Measurements from ENCODE around the gene SDK1.

GRCh38 chr7:4210821-4211220 is 909.8 kb downstream of the SDK1 start:
- TF ChIP-seq POLR2AphosphoS5 (IDR thresholded peaks at IDR 0.05; ENCODE audit: low read length), result no peak
- TF ChIP-seq CTCF (IDR thresholded peaks at IDR 0.05 in 2 of 3, conservative IDR thresholded peaks at IDR 0.05 in 1 of 3; ENCODE audit: control insufficient read depth in 2 of 3, extremely low read depth in 1 of 3, insufficient read depth in 1 of 3, low read depth in 3 of 3, low read length in 3 of 3), result no peak
- no peak for TF ChIP-seq RAD21 (IDR thresholded peaks at IDR 0.05; ENCODE audit: insufficient read depth, low read depth, low read length)
- TF ChIP-seq, protein P1, sequence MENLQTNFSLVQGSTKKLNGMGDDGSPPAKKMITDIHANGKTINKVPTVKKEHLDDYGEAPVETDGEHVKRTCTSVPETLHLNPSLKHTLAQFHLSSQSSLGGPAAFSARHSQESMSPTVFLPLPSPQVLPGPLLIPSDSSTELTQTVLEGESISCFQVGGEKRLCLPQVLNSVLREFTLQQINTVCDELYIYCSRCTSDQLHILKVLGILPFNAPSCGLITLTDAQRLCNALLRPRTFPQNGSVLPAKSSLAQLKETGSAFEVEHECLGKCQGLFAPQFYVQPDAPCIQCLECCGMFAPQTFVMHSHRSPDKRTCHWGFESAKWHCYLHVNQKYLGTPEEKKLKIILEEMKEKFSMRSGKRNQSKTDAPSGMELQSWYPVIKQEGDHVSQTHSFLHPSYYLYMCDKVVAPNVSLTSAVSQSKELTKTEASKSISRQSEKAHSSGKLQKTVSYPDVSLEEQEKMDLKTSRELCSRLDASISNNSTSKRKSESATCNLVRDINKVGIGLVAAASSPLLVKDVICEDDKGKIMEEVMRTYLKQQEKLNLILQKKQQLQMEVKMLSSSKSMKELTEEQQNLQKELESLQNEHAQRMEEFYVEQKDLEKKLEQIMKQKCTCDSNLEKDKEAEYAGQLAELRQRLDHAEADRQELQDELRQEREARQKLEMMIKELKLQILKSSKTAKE (IDR thresholded peaks at IDR 0.05; ENCODE audit: low read depth, poor library complexity, severe bottlenecking), result no peak
- TF ChIP-seq EGR1 (IDR thresholded peaks at IDR 0.05; ENCODE audit: borderline replicate concordance in 1 of 2, low read depth in 2 of 2, low read length in 2 of 2), result no peak
- no peak for TF ChIP-seq RFX5 (IDR thresholded peaks at IDR 0.05; ENCODE audit: low read depth, low read length)
- no peak for TF ChIP-seq TBL1XR1 (IDR thresholded peaks at IDR 0.05; ENCODE audit: low read depth, low read length)
- TF ChIP-seq HDAC2 (IDR thresholded peaks at IDR 0.05), result no peak
- TF ChIP-seq NFXL1 (IDR thresholded peaks at IDR 0.05; ENCODE audit: borderline replicate concordance), result no peak
- no peak for TF ChIP-seq EZH2 (IDR thresholded peaks at IDR 0.05; ENCODE audit: borderline replicate concordance, control insufficient read depth, low read depth, low read length)
- no peak for TF ChIP-seq BRCA1 (IDR thresholded peaks at IDR 0.05; ENCODE audit: low read depth, low read length)

All from GM12878 (cell line).